Eye (tissue), 1 donor: ENCODE measurements around the gene CAPN10.
"Not testable (repeated sequence)": the region's sequence is repeated elsewhere in the genome, so short reads cannot be mapped to it uniquely, and the experiment has no call there.

Experiments
- DNase-seq: peaks from one replicate; pipeline ENCODE4 v3.0.0-alpha.2; 2015

Gene CAPN10

DNA sequence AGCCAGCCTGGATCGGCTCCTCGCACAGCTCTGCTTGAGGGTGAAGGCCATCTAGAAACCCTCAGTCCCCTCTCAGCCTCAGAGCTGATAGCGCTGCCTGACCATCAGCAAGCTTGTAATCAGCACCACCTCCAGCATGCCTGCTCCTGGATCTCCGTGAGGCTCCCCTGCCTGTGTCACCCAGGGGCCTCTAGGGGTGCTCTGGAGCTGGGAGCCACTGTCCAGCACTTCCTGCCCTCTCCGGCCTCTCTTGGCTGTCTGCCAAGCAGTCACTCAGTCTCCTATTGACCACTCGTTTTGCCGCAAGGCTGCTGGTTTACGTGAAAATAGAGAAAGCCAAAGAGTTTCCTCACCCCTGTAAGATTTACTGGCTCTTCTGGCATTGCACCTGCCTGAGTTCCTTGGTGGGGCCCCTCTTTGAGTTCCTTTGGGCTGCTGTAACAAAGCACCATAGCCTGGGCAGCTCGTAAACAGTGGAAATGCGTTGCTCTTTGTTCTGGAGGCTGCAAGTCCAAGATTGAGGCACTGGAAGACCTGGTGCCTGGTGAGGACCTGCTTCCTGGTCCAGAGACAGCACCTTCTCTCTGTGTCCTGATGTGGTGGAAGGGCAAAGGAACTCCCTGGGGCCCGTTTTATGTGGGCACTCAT lies 17.9 kb downstream of the CAPN10 start:
- DNase-seq: peak; percentile 66

DNA sequence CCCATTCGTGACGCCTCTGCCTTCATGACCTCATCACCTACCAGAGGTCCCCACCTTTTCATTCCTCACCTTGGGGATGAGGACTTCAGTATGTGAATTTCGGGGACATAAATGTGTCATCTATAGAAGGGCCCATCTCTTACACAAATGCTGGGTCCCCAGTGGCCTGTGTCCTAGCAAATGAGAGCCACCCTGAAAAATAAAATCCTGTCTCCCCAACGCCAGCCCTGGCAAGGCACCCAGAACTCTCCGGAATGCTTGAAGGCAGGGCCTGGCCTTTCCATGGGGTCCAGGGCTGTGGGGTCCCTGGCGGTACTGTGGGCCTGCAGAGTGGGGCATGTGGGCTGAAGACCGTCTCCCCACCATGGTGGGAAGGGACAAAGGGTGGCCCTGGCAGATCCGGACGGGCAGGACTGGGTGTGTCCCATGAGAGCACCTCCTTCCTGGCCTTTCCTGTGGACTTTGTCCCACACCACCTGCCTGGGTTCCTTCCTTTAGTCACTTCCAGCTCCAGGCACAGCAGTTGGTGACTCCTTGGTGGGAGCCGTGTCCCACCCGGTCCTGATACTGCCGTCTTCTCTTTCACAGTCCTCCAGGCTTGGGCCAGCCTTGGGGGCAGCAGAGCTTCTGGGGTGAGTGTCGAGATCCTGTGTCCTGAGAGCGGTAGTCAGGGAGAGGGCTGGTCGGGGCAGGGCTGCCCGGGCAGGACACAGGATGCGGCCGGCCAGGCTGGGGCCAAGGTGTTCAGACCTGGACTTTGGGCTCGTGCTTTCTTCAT lies 18.6 kb downstream of the CAPN10 start:
- no peak for DNase-seq

DNA sequence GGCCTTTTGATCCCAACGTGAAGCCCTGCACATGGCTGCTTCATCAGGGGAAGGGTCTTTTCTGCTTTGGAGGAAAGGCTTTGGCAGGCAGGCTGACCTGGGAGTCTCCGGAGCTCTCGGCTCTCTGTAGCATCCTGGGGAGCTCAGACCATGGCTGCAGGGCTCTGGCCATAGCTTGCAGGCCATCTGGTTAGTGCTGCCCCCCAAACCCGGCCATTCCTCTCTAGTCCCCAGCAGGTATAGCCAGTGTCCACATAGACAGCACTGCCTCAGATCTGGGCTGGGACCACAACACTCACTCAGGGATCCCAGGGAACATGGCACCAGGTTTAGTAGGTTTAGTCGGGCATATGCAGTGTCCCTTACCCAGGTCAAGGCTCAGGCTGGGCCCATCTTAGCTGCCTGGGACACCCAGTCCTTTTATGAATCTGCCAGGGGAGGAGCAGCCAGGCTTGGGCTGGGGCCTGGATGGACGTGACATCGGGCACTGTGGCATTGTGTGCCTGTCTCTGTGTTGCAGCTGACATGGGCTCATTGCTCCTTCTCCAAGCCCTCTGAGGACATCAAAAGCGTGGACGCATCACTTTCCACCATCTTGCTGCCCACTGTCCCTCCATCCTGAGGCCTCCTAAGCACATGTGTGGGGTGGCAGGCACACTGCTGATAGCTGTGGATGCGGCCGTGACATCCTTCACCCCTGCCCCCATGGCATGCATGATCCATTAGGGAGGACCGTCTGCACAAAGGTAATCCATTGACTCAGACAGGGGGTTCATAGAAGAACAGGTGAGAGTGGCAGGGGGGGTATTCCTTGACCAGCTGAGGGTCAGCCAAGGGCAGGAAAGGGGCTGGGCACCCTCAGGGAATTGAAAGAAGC lies 19.6 kb downstream of the CAPN10 start:
- no peak for DNase-seq

DNA sequence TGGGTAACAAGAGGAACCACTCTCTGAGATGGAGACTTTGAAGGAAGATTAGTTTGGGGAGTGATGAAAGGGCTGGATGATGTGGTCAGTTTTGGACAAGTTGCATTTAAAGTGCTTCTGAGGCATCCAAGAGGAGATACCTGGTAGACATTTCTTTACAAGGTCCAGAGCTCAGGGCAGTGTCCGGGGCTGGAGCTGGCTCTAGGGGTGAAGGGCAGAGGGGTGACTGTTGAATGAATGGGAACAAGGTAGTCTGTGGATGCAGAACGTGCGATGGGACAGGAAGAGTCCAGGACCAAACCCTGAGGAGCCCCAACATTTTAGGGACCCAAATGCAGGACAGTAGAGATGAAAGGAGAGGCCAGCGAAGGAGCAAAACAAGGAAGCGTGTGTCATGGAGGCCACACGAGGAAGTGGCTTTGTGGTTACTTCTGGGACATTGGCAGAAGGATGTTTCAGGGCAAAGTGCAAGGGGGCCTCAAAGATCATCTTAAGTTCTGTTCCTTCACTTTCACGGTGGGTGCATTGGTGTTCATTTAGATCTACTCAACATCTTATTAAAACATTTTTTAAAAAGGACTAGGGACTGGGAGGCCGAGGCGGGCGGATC lies 25.2 kb downstream of the CAPN10 start:
- DNase-seq: no peak

DNA sequence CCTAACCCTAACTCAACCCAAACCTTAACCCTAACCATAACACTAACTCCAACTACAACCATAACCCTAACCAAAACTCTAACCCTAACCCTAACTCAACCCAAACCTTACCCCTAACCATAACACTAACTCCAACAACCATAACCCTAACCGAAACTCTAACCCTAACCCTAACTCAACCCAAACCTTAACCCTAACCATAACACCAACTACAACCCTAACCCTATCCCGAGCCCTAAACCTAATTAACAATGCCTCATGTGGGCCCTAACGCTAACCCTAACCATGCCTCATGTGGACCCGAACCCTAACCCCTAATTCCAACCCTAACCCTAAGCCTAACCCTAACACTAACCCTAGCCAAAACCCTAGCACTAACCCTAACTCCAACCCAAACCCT lies 27.2 kb downstream of the CAPN10 start:
- no peak for DNase-seq

DNA sequence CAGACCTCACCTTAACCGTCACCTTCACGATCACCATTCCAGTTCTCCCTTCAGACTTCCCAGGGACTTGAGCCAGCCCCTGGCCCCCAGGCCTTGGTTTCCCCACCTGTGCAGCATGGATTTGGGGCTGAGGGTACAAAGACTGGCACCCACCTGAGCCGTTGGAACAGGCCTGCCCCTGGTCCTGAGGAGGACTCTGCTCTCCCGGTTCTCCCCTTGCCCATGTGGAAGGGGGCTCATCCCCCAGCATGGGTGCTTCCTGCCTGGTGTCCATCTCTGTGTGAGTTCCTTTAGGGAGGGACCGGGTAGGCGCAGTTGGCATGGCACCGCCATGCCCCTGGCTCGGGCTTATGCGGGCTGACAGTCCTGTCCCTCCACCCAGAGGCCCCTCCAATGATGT lies 27.9 kb downstream of the CAPN10 start:
- no peak for DNase-seq

DNA sequence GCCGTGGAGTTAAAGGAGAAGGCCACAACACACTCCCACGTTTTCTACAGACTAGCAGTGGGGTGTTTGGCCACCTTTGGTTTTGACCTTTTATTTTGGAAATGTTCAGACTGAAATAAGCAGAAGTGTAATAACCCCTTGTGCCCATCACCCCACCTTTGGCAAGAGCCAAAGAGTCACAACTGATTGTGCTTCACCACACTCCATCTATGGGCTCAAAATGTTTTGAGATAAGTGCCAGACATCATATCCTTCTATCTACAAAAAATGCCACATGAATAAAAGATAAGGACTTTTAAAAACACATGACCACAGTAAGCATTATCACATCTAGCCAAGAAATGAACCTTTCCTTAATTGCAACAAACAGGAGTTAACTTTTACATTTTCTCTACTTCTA lies 28.9 kb downstream of the CAPN10 start:
- no peak for DNase-seq

DNA sequence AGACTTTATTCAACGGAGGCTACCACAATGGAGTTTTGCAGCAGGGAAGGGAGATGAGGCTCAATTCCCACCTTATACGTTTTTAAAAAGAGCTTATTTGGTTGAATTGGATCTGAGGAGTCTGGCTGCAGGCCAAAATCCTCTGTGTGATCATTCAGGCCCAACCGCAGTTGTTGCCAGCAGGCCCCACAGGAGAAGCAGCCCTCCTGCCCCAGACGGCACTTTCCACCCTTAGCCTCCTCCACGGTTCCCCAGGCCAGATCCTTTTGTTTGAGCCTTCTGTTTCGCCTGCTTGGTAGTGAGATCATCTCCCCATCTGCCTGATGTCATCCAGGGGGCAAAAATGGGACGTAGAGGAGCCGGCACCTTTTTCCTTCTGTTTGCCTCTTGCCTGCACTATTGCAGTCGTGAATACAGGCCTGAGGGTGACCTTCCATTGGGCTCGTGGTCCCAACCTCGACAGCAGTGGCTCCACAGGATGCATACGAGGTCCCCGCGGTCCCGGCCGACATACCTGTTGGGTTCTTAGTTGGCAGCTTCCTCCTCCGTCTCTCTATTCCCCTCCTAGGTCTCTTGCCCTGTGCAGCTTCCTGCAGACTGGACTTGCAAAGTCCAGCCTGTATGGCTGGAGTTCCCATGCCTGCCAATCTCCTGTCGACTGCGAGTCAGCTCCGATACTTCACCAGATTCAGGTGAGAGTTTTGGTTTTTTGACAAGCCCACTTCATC lies 29.4 kb downstream of the CAPN10 start:
- no peak for DNase-seq

DNA sequence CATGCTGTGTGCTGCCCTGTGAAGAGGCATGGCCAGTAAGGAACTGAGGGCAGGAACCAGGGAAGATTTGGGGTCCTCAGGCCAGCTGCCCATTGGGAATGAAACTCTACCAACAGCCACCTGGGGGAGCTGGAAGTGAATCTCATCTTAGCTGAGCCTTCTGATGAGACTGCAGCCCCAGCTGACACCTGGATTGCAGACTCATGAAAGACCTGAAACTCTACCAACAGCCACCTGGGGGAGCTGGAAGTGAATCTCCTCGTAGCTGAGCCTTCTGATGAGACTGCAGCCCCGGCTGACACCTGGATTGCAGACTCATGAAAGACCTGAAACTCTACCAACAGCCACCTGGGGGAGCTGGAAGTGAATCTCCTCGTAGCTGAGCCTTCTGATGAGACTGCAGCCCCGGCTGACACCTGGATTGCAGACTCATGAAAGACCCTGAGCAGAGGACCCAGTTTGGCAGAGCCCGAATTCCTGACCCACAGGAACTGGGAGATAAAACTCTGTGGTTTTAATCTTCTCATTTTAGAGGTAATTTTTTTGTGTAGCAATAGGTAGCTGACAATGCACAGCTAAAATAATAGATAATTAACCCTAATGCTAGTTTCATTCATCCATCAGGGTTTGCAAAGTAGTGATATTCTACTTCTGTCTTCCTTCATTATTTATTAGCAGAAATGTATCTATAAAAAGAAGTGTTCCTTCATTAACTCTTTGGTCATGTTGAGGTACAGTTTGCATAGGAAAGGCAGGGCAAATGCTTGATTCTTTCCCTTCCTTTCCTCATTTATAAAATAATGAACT lies 30.5 kb downstream of the CAPN10 start:
- not testable (repeated sequence) for DNase-seq

DNA sequence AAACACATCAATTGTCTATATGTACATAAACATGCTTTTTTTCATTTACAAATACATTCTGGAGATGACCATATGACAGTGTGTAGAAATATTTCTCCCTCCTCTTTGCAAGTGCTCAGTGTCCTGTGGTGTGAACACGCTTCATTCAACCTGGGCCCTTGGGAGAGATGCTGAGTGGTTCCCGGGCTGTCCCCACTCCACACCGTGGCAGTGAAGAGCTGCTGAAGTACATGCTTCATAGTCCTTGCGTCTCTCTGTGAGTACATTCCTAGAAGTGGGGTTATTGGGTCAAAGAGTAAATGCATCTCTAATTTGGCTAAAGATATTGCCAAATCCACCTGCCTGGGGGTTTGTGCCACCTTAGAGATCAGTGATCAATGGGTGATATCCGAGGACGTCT lies 32.2 kb downstream of the CAPN10 start:
- no peak for DNase-seq

DNA sequence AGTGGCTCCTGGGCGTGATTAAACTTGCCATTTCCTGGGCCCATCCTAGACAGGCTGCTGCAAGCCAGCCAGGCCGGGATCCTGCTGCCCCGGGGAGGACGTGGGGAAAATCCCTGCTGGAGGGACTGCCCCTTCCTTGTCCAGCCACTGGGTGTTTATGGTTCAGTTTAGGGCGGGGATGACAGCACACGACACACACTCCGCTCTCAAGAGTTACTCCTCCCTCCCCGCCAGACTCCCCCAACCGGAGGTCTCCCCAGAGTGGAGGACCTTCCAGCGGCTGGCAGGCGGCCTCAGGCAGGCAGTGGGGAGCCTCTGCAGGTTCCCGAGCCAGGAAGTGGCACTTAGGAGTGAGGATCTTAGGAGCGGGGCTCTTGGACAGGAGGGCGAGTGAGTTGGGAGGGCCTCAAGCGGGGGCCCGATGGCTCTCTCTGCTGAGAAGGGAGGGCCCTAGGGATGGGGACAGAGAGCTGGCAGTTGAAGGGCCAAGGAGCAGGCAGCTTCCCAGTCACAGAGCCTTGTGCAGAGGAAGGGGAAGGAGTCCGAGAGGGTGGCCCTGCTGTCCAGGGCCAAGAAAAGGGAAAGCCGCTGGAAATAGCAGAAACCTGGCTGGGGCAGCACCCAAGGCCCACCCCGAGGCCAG lies 33.1 kb downstream of the CAPN10 start:
- no peak for DNase-seq

DNA sequence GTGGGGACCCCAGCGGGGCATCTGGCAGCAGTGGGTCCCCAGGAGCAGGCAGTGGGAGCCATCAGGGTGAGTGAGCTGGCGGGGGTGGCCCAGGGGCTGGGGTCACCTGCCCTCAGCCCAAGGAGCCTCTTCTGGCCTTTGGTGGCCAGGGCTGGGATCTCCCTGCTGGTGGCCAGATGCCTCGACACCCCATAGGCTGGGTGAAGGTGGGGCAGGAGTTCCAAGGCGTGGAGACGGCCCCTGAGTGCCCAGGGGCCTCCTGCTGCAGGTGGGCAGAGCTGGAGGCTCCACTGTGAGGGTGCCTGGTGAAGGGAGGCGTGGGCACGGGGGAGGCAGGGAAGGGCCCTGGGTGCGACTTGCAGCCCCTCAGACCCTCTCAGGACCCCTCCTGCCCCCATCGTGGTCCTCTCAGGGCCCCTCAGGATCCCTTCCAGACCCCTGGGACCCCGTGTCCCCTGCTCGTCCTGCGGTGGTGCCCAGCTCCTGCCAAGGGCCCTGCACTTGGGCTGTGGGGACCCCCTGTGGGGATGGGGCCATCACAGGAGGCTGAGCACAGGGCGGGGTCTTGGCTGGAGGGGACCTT lies 33.7 kb downstream of the CAPN10 start:
- no peak for DNase-seq

DNA sequence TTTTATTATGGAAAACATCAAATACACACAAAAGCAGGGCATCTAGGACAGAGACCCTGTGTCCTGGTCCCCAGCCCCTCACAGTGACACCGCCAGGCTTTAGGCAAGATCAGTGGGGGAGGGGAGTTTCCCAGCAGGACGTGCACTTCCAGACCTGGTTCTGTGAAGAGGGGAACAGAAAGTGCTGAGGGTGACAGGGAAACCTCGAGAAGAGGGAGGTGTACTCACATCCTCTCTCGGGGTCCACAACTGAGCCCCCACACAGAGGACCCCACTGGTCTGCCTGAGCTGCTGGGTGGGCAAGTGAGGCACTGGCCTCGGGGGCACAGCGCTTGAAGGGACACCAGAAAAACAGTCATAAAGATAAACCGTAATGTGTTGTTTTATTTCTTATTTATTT lies 34.3 kb downstream of the CAPN10 start:
- DNase-seq: no peak

DNA sequence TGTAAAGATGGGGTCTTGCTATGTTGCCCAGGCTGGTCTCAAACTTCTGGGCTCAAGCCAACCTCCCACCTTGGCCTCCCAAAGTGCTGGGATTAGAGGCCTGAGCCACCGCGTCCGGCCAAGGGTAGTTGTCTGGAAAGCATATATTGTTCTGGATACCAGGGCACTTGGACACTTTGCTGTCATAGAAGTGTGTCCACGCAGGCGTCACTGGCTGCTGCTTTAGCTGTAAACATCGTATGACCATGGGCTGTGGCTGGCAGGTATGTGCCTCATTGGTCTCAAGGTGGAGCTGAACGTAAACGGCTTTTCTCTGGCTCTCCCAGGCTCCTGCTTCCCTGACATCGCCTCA lies 35.5 kb downstream of the CAPN10 start:
- no peak for DNase-seq

DNA sequence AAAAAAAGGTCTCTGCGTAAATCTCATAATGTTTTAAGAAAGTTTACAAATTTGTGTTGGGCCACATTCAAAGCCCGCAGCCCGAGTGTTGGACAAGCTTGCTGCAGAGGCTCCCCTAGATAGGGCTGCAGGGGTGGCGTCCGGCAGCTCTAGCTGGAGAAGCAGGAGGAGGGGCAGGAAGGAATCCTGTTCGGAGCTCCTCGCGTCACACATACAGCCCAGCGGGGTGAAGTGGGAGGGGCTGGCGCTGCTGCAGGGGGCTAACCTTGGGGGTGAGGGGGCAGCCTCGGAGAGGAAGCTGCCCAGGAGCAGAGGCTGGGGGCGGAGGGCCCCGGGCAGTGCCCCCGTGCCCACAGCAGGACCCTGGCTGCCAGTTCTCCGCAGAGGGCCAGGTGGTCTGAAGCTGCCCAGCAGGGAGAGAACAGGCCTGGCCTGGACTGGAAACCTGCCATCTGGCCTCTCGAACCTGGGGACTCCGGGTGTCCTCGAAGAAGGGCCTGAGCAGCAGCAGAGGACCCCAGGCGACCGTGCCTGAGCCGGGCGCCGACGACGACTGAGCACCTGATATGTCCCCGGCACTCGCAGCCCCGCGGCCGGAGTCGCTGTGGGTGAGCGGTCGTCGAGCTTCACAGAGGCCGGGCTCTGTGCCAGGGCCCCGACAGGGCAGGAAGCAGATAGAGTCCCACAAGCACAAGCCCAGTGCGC lies 36.1 kb downstream of the CAPN10 start:
- DNase-seq: no peak

DNA sequence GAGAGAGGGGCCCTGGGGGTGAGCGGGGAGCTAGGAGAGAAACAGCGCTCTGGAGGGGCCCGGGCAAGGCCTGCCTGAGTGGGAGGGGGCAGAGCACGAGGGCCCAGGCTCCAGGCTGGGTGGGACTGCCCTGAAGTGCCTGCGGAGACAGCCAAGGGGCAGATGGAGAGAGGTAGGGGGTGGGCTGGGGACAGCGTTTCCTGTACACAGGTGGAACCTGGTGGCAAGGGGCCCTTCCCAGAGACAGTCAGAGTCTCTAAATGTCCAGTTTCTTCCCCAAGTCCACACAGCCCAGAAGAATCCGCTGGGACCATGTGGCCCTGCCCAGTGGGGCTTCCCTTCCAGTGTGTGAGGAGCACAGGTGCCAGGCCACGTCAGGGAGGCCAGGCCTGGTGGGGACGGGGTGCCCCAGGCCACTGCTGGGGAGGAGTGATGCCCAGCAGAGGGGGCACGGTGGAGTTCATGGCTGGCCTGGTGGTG lies 37.0 kb downstream of the CAPN10 start:
- DNase-seq: no peak

DNA sequence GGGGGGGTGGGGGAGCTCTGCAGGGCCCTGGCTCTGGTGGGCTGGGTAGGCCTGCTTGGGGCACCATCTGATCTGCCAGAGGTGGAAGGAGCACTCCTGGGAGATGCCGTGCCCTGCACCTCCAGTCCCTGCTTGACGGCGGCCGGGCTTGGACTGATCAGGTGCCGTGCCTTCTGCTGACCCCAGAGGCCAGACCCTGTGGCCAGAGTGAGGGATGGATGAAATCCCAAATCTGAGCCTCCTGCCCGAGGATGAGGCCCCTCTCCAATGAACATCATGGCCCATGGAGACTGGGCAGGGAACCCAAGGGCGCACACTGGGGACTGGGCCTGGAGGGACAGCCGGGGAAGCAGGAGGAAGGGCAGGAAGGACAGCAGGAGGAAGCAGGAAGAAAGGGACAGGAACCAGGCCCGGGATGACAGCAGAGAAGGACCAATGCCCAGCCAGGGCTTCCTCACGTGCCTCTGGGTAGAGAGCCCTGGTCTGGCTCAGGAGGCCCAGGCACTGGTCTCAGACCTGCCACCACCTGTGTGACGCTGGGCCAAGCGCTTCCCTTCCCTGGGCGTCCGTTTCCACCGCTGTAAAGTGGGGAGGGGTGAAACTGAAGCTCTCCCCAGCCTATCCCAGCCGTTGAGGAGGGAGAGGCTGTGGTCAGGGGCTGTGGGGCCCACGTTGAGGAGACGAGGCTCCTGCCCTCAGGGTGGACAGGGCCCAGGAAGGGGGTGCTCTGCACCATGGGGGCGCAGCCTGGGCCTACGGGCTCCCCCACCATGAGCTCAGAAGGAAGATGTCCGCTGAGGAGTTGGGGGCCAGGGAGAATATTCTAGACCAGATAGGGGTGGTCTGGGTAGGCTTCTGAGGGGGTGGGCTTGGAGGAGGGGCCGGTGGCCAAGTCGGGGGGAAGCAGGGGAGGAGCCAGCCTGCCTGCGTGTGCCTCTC lies 37.7 kb downstream of the CAPN10 start:
- no peak for DNase-seq

DNA sequence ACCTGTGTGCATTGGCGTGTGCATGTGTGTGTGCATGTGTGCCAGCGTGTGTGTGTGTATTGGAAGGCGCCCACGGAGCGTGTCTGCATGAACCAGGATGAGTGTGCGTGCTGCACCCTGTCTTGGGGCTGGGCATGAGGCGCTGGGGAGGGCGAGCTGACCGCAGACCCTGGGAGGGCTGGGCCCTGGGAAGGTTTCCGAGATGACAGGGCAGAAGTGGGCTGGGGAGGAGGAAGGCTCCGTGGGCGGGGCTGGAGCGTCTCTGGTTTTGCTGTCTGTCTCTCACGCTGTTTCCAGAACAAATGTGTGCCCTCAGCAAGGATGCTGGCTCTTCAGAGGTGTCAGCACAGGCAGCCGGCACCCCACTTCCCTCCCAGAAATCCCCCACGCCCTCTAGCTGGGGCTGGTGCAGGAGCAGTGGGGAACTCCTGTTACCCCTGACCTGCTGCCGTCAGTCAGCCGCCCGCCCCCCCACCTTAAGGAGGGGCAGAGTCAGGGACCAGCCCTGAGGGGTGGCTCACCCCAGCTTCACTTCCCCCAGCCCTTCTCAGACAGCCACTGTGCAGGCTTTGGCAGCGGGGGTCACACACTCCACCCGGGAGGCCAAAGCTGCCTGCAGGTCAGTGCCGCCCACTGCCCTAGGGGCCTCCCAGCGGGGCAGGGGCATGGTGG lies 38.6 kb downstream of the CAPN10 start, which contains the start of gene GPR35:
Gene GPR35, plus strand, starts transcription at position 531 of the 672 bp plus-strand sequence. CDS start 4,473 bp downstream, outside the sequence.
- DNase-seq: no peak
